Gastroesophageal sphincter (tissue), 4 donors: ENCODE data around the gene CLSTN2. TPM values are rescaled to one million over a fixed set of nuclear protein-coding genes. Genes with fewer than 3 reads are reported as not detected.

Source experiments
- ATAC-seq: fragments of 150-250 bp; one replicate; pipeline ENCODE4 v1.9.1; 2016; ENCODE audit warnings: mild to moderate bottlenecking, moderate library complexity
- H3K27ac ChIP-seq, 4 donors: fragments of 200-600 bp; sonication (generic) in 3 of 4; 1 replicate in 3 of 4; 2 replicates in 1 of 4; pipeline ENCODE4 v1.5.1; 2016 to 2019
- H3K27me3 ChIP-seq: fragments of 200-600 bp; sonication (generic); one replicate; pipeline ENCODE4 v1.5.1; 2019
- H3K36me3 ChIP-seq, 2 donors: fragments of 200-600 bp; sonication (generic); one replicate each; pipeline ENCODE4 v1.5.1; 2019; ENCODE audit warnings: control low read depth in 1 of 2
- H3K4me1 ChIP-seq, 3 donors: fragments of 200-600 bp; sonication (generic); 1 replicate in 2 of 3; 2 replicates in 1 of 3; pipeline ENCODE4 v1.5.1; 2016 to 2019; ENCODE audit warnings: control low read depth in 2 of 3
- H3K4me3 ChIP-seq, 2 donors: fragments of 200-600 bp; sonication (generic); one replicate each; pipeline ENCODE4 v1.5.1; 2019; ENCODE audit warnings: mild to moderate bottlenecking in 1 of 2, moderate library complexity in 1 of 2
- H3K9me3 ChIP-seq, 3 donors: fragments of 200-600 bp; sonication (generic); one replicate each; pipeline ENCODE4 v1.5.1; 2017 to 2019; ENCODE audit warnings: control low read depth in 2 of 3
- EP300 ChIP-seq: sonication (generic); formaldehyde crosslinking; IDR thresholded peaks from one replicate; pipeline ENCODE4 v1.6.1; 2017; ENCODE audit warnings: antibody characterized with exemption, mild to moderate bottlenecking
- POLR2A ChIP-seq, 2 donors: fragments of 450-650 bp; IDR thresholded peaks; one replicate each; pipeline ENCODE4 v1.6.1; 2017; ENCODE audit warnings: antibody characterized with exemption in 2 of 2, mild to moderate bottlenecking in 2 of 2, moderate library complexity in 1 of 2
- POLR2AphosphoS5 ChIP-seq: sonication (generic); formaldehyde crosslinking; IDR thresholded peaks from one replicate; pipeline ENCODE4 v1.6.1; 2017; ENCODE audit warnings: antibody characterized with exemption
- WGBS, 2 donors: methylation state at CpG; one replicate each; pipeline ENCODE4 v1.1.5; 2018; ENCODE audit warnings: low coverage in 1 of 2; 5-methylcytosine and 5-hydroxymethylcytosine counted together
- total RNA-seq, 4 donors: library from RNA; depleted of rRNA; stranded (reverse); fragments of >200 nt; gene quantifications; one replicate each; pipeline ENCODE4 v1.1.0, GENCODE V29; 2016
- TF ChIP-seq, protein P1 (sequence below), 4 experiments: fragments of 200-600 bp in 2 of 4; fragments of 450-650 bp in 2 of 4; sonication (generic) in 1 of 4; IDR thresholded peaks; one replicate each; pipeline ENCODE4 v1.5.1; 2017 to 2019; ENCODE audit warnings: antibody characterized with exemption in 4 of 4, mild to moderate bottlenecking in 2 of 4, moderate library complexity in 2 of 4

CLSTN2 gene
- total RNA-seq, 4 donors from 2014 or later, result 6.6 to 9.7 (median 7.7) TPM

DNA sequence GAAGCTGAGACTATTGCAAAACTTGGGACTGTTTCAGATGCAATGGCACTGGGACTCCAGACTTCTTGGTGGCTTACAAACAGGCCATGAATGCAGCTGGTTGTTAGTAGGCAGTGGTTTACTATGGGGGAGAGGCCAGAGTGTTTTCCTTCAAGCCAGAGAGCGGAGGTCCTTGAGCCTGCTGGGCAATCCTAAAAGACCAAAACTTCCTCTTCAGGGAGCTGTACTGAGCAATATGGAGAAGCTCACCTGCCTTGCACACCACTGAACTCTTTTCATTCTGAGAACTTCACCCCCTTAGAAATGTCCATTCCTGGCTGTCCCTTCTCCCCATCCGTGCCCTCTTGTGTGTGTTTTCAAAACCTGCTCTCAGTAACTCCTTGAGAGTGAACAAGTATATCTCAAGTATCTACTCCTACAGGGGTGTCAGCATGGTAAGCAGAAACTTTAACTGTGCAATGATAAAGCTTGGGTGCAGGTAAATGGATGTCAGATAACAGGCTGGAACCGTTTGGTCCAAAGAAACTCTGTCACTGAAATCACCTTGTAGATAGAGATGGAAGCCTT, 213.9 kb downstream of the CLSTN2 start:
- 73 to 82% methylated on average over 3 of the region's 3 CpGs for WGBS, 2 donors
- Histone ChIP-seq H3K4me1 (no peaks in the 10 kb centered on the region), H3K4me3 (no peak overlapping the region), H3K27ac (no peak overlapping the region), H3K36me3 (no peaks in the 10 kb centered on the region), H3K9me3 (no peaks in the 10 kb centered on the region), H3K27me3 (no peaks in the 10 kb centered on the region)
- ATAC-seq, result no peak
- TF ChIP-seq POLR2AphosphoS5 (no peak), EP300 (no peak), POLR2A (IDR thresholded peaks at IDR 0.05) (no peak)
- TF ChIP-seq, protein P1, sequence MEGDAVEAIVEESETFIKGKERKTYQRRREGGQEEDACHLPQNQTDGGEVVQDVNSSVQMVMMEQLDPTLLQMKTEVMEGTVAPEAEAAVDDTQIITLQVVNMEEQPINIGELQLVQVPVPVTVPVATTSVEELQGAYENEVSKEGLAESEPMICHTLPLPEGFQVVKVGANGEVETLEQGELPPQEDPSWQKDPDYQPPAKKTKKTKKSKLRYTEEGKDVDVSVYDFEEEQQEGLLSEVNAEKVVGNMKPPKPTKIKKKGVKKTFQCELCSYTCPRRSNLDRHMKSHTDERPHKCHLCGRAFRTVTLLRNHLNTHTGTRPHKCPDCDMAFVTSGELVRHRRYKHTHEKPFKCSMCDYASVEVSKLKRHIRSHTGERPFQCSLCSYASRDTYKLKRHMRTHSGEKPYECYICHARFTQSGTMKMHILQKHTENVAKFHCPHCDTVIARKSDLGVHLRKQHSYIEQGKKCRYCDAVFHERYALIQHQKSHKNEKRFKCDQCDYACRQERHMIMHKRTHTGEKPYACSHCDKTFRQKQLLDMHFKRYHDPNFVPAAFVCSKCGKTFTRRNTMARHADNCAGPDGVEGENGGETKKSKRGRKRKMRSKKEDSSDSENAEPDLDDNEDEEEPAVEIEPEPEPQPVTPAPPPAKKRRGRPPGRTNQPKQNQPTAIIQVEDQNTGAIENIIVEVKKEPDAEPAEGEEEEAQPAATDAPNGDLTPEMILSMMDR (IDR thresholded peaks at IDR 0.05), result no peak

DNA sequence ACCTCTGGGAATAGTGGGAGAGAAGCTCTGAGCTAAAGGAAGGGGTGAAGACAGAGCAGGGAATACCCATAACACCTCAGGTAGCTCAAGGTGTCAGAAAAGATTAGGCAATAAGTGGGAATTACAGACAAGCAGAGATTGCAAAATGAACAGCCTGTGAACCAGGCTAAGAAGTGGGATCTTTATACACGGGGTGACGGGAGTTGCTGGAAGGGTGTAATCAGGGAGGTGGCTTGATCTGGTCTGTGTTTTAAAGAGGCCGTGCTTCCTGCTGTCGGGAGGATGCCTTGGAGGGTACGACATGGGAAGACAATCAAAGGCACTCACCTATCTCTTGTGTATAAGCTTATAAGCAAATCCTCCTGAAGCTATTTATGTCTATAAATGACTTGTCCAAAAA, 216.3 kb downstream of the CLSTN2 start:
- no peaks in the 10 kb centered on the region for H3K27me3 ChIP-seq
- no peaks in the 10 kb centered on the region for H3K36me3 ChIP-seq
- H3K9me3 ChIP-seq, result no peaks in the 10 kb centered on the region
- no peaks in the 10 kb centered on the region for H3K4me1 ChIP-seq
- 65 to 84% methylated on average over 5 of the region's 5 CpGs for WGBS, 2 donors
- TF ChIP-seq EP300, result no peak
- H3K4me3 ChIP-seq, result no peak overlapping the region
- ATAC-seq, result no peak
- no peak overlapping the region for H3K27ac ChIP-seq

DNA sequence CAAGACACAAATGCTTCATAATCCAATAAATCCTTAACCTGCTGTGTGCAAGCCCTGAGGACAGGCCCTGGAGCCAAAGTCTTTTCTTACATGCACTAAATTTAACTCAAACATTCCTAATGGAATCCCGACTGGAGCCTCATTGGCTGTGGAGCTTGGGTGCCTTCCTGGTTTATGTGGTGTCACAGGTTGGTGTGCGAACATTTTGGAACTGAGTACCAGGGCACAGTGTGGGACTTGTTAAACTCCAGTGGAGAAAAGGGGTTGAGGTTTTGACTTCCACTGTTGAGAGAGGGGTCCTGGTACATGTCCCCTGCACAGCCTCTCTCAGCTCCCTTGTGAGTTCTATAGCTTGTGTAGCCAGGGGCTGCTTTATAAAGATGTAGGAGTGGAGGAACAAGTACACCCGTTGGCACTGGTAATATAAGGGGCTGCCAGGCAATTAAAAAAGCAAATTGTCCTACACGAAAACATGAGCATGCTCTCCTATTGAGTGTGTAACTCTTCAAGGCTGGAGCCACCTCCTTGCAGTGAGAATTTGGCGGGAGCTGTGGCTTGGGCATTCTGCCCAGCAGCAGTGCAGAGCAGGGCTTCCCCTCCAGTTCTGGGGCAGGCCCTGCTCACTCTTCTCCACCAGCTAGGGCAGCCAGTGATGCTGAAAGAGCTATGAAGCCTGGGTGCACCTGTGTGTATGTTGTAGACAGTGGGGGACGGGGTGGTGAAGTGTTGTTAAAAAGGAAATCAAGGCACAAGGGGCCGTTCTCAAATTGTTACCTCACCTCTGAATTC, 218.1 kb downstream of the CLSTN2 start:
- no peaks in the 10 kb centered on the region for H3K36me3 ChIP-seq
- no peak overlapping the region for H3K27ac ChIP-seq
- TF ChIP-seq POLR2AphosphoS5 (no peak), EP300 (no peak)
- WGBS, 2 donors, result 82 to 85% methylated on average over 2 to 5 of the region's 7 CpGs
- ATAC-seq, result no peak
- no peaks in the 10 kb centered on the region for H3K4me1 ChIP-seq
- H3K9me3 ChIP-seq, result no peaks in the 10 kb centered on the region
- H3K27me3 ChIP-seq, result no peaks in the 10 kb centered on the region
- H3K4me3 ChIP-seq, result no peak overlapping the region

DNA sequence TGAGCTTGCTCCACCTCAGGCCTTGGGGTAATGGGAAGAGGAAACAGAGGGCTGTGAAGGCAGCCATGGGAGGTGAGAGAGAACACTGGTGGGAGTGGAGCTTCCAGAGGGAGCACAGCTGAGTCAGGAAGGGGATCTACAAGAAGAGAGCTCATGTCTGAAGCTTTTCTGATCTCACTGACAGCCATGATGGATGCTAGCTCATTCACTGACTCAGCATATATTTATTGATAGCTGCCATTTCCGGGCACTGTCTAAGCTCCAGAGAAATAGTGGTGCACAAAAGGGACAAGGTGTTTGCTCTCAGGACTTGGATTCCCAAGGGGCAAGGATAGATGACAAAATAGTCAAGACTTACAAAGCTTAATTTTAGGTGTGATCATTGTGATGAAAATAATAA, 218.8 kb downstream of the CLSTN2 start:
- no peaks in the 10 kb centered on the region for H3K4me1 ChIP-seq
- no peak overlapping the region for H3K27ac ChIP-seq
- ATAC-seq, result no peak
- TF ChIP-seq, protein P1 (IDR thresholded peaks at IDR 0.05), result no peak
- TF ChIP-seq POLR2A (IDR thresholded peaks at IDR 0.05), result no peak
- TF ChIP-seq POLR2AphosphoS5, result no peak
- no peak for TF ChIP-seq EP300
- H3K36me3 ChIP-seq, result no peaks in the 10 kb centered on the region
- no peaks in the 10 kb centered on the region for H3K27me3 ChIP-seq
- no peaks in the 10 kb centered on the region for H3K9me3 ChIP-seq
- no peak overlapping the region for H3K4me3 ChIP-seq
- WGBS, 2 donors, result 75% methylated on average over 1 of the region's 1 CpG; no CpG with 5 or more reads in 1 of the 2 donors

DNA sequence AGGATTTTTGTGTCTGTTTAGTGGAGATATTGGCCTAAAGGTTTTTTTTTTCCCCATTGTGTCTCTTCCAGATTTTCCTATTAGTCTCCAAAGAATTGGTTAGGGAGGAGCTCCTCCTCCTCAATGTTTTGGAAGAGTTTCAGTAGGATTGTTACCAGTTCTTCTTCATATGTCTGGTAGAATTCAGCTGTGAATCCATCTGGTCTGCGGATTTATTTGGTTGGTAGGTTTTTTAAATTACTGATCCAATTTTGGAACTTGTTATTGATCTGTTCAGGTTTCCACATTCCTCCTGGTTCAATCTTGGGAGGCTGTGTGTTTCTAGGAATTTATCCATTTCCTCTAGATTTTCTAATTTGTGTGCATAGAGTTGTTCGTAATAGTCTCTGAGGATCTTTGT, 222.2 kb downstream of the CLSTN2 start:
- no peaks in the 10 kb centered on the region for H3K9me3 ChIP-seq
- no peak overlapping the region for H3K27ac ChIP-seq
- H3K4me1 ChIP-seq, result no peaks in the 10 kb centered on the region
- ATAC-seq, result no peak
- H3K4me3 ChIP-seq, result no peak overlapping the region
- WGBS, 2 donors, result 86 to 88% methylated on average over 2 of the region's 2 CpGs
- H3K27me3 ChIP-seq, result no peaks in the 10 kb centered on the region
- TF ChIP-seq POLR2AphosphoS5, result no peak
- H3K36me3 ChIP-seq, result no peaks in the 10 kb centered on the region

DNA sequence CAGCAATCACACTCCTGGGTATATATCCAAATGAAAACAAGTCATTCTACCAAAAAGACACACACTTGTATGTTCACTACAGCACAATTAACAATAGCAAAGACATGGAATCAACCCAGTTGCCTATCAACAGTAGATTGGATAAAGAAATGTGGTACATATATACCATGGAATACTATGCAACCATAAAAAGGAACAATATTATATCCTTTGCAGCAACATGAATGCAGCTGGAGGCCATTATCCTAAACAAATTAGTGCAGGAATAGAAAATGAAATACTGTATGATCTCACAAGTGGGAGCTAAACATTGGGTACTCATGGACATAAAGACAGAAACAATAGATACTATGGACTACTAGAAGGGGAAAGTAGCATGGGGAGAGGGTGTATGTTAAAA, 224.7 kb downstream of the CLSTN2 start:
- no peak overlapping the region for H3K4me3 ChIP-seq
- no peak overlapping the region for H3K27ac ChIP-seq
- no peaks in the 10 kb centered on the region for H3K9me3 ChIP-seq
- no peak for ATAC-seq
- no peak for TF ChIP-seq EP300
- TF ChIP-seq POLR2AphosphoS5, result no peak
- TF ChIP-seq, protein P1 (IDR thresholded peaks at IDR 0.05), result no peak
- TF ChIP-seq POLR2A (IDR thresholded peaks at IDR 0.05), result no peak
- H3K27me3 ChIP-seq, result no peaks in the 10 kb centered on the region
- H3K36me3 ChIP-seq, result no peaks in the 10 kb centered on the region
- H3K4me1 ChIP-seq, result no peaks in the 10 kb centered on the region
